Measurements from ENCODE around the gene XPR1.

Gene XPR1

DNA sequence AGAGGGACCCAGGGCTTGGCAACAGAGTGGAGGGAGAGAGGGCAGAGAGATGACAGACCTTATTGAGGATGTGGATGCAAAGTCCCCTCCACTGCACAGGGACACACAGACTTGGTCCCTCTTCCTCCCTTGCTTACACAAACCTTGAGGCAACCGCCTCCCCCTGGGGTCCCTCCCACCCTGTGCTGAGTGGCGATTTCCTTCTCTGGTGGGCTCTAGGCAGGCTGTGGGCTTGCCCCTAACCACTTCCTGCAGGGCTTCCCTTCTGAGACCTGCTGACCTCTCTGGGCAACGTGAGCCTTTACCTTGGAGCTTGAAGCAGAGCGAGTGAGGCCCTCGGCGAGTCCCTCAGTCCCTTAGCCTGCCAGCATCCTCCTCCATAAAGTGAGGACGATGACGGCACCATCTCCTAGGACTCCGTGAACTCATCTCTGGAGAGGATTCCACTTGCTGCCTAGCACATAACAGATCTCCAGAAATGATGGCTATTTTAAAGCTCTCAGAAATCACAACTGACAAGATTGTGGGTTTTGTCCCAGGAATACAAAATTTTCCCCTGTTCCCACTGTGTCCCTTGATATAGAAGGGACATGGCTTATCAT lies 305.9 kb downstream of the XPR1 start:
- no peak for DNase-seq

DNA sequence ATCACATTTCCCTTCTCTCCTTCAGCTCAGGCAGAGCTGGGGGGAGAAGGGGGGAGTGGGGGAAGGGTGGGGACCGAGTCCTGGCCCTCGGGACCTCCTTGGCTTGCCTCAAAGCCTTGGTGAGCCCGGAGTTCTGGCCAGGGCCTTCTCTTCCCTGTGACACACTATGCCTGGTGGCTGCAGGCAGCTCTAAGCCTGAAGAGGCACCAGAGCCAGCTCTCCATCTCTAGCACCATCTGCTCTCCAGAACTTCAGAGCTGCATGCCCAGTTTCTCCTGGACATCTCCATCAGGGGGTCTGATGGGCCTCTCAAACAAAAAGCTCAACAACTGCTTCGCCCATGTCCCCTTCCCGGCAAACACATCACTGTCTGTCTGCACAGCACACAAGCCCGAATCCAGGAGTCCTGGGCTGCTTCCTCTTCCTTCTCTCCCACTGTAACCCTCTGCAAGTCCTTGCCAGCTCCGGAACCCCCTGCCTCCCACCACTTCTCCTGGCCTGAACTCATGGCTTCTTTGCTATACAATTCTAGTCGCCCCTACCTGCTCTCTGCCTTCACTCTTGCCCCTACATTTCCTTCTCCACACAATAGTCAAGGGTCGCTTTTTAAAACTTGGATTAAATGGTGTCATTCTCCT lies 307.4 kb downstream of the XPR1 start:
- DNase-seq = no peak

DNA sequence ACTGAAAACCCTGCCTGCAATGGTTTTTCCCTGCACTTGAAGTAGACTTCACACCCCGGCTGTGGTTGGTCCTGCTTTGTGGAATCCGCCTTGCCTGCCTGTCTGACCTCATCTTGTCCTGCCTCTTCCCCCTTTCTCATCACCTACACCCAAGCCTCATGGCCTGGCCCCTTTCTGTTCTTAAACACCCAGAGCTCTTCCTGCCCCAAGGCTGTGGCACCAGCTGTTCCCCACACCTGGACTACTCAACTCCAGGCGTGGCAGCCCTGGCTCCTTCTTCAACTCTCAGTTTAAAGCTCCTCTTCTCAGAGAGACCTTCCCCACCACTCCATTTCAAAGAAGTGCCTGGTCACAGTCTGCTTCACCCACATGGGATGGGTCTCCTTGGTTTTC lies 307.9 kb downstream of the XPR1 start:
- no peak for DNase-seq
